ENCODE results near the gene MTA2. TPM values are rescaled to one million over a fixed set of nuclear protein-coding genes. Genes with fewer than 3 reads are reported as not detected.
A peak's percentile ranks its signal among the peaks of the same experiment; 100 is the strongest.

The MTA2 gene
- total and polyA plus RNA-seq, 10 of the 15 experiments (the other 5 are each of a cell fraction or from before 2014, with no cell fraction given): 6.7 to 201 (median 113) TPM

DNA sequence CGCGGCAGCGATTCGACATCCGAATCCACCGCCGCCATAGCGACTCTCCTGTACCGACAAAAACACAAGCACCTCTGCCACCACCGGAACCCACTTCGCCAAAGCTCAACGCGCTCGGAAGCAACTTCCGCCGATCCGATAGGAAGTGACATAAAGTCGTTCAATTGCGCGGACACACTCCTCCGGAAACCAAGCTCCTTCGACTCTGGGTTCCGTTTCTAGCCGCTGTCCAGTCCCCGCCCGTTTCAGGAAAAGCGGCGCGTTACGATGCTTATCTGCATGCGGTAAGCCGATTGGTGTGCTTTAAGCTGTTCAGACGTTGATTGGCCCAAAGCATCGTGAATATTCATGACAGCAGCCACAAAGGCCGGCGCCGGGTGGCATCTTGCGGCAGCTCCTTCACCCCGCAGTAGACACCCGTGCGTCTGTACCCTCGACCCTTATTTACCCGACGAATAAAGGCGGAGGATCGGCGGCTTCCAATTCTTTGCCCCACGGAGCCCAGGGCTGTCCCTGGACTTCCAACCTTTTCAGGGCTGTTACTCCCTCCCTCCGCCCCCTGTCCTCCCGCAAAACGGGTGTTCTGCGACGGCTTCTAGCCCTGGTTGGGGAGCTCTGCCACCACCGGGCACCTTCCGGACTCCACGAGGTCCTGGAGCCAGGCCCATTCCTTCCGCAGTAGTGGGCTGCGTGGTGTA lies 10.1 kb downstream of the MTA2 start, which contains the start of gene TUT1 (continued):
- TF ChIP-seq, protein P1, sequence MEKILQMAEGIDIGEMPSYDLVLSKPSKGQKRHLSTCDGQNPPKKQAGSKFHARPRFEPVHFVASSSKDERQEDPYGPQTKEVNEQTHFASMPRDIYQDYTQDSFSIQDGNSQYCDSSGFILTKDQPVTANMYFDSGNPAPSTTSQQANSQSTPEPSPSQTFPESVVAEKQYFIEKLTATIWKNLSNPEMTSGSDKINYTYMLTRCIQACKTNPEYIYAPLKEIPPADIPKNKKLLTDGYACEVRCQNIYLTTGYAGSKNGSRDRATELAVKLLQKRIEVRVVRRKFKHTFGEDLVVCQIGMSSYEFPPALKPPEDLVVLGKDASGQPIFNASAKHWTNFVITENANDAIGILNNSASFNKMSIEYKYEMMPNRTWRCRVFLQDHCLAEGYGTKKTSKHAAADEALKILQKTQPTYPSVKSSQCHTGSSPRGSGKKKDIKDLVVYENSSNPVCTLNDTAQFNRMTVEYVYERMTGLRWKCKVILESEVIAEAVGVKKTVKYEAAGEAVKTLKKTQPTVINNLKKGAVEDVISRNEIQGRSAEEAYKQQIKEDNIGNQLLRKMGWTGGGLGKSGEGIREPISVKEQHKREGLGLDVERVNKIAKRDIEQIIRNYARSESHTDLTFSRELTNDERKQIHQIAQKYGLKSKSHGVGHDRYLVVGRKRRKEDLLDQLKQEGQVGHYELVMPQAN (conservative IDR thresholded peaks at IDR 0.05): 0 out of 2 replicates have a peak, but pooled peaks have one; percentile 59
- TF ChIP-seq SREBF1 (IDR thresholded peaks at IDR 0.05; ENCODE audit: low read length) (no peak), LARP7 (IDR thresholded peaks at IDR 0.05) (peak; percentile 65; the same call in 1 of the 2 replicates), ESRRA (IDR thresholded peaks at IDR 0.05; ENCODE audit: low read length) (0 out of 2 replicates have a peak, but pooled peaks have one; percentile 28), NR2F1 (conservative IDR thresholded peaks at IDR 0.05) (peak; percentile 67), SIX5 (IDR thresholded peaks at IDR 0.05; ENCODE audit: low read depth, low read length, severe bottlenecking) (peak; percentile 76), SMAD1 (IDR thresholded peaks at IDR 0.05; ENCODE audit: low read depth, partially characterized antibody) (peak; percentile 89), NR2C1 (IDR thresholded peaks at IDR 0.05) (peak; percentile 78), SIN3A (IDR thresholded peaks at IDR 0.05; ENCODE audit: low read depth, low read length) (peak; percentile 85; the same call in 1 of the 2 replicates), NFYA (IDR thresholded peaks at IDR 0.05; ENCODE audit: borderline replicate concordance, low read depth, low read length) (no peak), SPI1 (IDR thresholded peaks at IDR 0.05; ENCODE audit: borderline replicate concordance, insufficient read depth, low read depth, low read length) (0 out of 2 replicates have a peak, but pooled peaks have one; percentile 22), CHD4 (IDR thresholded peaks at IDR 0.05) (no peak), HCFC1 (IDR thresholded peaks at IDR 0.05; ENCODE audit: low read length) (peak; percentile 92), BACH1 (IDR thresholded peaks at IDR 0.05; ENCODE audit: borderline replicate concordance) (peak; percentile 62; the same call in 1 of the 2 replicates), SRF (IDR thresholded peaks at IDR 0.05; ENCODE audit: low read depth in 2 of 2, low read length in 2 of 2) (peak in 1 of 2 experiments; percentile 89; a peak in 2 of 4 replicates), POLR2AphosphoS5 (IDR thresholded peaks at IDR 0.05; ENCODE audit: low read length) (peak; percentile 97), YY1 (IDR thresholded peaks at IDR 0.05; ENCODE audit: low read depth, low read length) (peak; percentile 92), SREBF2 (IDR thresholded peaks at IDR 0.05; ENCODE audit: low read length) (peak; percentile 65; the same call in 1 of the 2 replicates)
- TF ChIP-seq, protein P2, sequence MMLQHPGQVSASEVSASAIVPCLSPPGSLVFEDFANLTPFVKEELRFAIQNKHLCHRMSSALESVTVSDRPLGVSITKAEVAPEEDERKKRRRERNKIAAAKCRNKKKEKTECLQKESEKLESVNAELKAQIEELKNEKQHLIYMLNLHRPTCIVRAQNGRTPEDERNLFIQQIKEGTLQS (IDR thresholded peaks at IDR 0.05; ENCODE audit: borderline replicate concordance, extremely low read depth, low read depth, low read length): no peak
- TF ChIP-seq, protein P3, sequence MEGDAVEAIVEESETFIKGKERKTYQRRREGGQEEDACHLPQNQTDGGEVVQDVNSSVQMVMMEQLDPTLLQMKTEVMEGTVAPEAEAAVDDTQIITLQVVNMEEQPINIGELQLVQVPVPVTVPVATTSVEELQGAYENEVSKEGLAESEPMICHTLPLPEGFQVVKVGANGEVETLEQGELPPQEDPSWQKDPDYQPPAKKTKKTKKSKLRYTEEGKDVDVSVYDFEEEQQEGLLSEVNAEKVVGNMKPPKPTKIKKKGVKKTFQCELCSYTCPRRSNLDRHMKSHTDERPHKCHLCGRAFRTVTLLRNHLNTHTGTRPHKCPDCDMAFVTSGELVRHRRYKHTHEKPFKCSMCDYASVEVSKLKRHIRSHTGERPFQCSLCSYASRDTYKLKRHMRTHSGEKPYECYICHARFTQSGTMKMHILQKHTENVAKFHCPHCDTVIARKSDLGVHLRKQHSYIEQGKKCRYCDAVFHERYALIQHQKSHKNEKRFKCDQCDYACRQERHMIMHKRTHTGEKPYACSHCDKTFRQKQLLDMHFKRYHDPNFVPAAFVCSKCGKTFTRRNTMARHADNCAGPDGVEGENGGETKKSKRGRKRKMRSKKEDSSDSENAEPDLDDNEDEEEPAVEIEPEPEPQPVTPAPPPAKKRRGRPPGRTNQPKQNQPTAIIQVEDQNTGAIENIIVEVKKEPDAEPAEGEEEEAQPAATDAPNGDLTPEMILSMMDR (IDR thresholded peaks at IDR 0.05 in 2 of 3, conservative IDR thresholded peaks at IDR 0.05 in 1 of 3; ENCODE audit: control insufficient read depth in 2 of 3, extremely low read depth in 1 of 3, insufficient read depth in 1 of 3, low read depth in 3 of 3, low read length in 3 of 3): no peak
- TF ChIP-seq, protein P4, sequence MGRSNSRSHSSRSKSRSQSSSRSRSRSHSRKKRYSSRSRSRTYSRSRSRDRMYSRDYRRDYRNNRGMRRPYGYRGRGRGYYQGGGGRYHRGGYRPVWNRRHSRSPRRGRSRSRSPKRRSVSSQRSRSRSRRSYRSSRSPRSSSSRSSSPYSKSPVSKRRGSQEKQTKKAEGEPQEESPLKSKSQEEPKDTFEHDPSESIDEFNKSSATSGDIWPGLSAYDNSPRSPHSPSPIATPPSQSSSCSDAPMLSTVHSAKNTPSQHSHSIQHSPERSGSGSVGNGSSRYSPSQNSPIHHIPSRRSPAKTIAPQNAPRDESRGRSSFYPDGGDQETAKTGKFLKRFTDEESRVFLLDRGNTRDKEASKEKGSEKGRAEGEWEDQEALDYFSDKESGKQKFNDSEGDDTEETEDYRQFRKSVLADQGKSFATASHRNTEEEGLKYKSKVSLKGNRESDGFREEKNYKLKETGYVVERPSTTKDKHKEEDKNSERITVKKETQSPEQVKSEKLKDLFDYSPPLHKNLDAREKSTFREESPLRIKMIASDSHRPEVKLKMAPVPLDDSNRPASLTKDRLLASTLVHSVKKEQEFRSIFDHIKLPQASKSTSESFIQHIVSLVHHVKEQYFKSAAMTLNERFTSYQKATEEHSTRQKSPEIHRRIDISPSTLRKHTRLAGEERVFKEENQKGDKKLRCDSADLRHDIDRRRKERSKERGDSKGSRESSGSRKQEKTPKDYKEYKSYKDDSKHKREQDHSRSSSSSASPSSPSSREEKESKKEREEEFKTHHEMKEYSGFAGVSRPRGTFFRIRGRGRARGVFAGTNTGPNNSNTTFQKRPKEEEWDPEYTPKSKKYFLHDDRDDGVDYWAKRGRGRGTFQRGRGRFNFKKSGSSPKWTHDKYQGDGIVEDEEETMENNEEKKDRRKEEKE (IDR thresholded peaks at IDR 0.05): no peak
- TF ChIP-seq, protein P5, sequence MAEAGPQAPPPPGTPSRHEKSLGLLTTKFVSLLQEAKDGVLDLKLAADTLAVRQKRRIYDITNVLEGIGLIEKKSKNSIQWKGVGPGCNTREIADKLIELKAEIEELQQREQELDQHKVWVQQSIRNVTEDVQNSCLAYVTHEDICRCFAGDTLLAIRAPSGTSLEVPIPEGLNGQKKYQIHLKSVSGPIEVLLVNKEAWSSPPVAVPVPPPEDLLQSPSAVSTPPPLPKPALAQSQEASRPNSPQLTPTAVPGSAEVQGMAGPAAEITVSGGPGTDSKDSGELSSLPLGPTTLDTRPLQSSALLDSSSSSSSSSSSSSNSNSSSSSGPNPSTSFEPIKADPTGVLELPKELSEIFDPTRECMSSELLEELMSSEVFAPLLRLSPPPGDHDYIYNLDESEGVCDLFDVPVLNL (IDR thresholded peaks at IDR 0.05; ENCODE audit: low read depth, low read length): no peak

All from GM12878 (cell line).